ENCODE measurements around the gene BUD13. TPM values are rescaled to one million over a fixed set of nuclear protein-coding genes. Genes with fewer than 3 reads are reported as not detected.

BUD13 gene
- total and polyA plus RNA-seq, 9 of the 15 experiments (the other 6 are each of a cell fraction or from before 2014, with no cell fraction given) = 9.5 to 34.1 (median 27.1) TPM

DNA sequence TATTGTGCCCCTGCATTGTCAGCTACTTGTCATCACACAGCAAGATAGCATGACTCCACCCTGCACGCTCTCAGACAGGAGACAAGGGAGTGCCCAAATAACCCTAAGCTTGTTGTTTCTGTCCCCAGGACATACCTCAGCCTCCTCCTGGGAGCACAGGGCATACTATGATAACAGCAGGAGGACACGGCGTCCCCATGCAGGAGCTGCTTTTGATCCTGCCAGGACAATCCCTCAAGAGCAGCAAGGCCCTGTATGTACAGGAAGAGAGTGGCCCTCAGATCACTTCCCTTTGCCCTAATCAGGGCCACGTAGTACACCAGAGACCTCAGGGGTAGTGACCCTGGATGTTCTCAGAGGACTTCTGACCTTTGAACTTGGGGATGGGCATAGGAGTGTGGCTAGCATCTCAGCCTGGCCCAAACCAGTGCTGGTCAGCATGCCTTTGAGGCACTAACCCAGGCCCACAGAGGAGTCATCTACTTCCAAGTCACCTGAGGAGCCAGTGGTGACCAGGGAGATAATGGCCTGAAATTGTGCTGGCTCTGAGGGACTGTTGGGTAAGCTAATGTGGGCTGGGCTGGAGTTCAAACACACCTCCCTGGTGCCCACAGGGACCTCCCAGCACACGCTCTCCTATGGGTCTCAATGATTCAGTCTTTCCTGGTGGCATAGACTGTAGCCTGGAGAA, 41.1 kb upstream of the BUD13 start:
- H3K79me2 ChIP-seq (ENCODE audit: control insufficient read depth, insufficient read depth, low read length) = no peaks in the 10 kb centered on the region
- DNase-seq (ENCODE audit: extremely low read depth in 1 of 4, low spot score in 3 of 4) (no peak), FAIRE-seq (no peak), ATAC-seq (peak; percentile 53)
- no peaks in the 10 kb centered on the region for H3K9me3 ChIP-seq (replicated peaks; ENCODE audit: control insufficient read depth, insufficient read depth, low read depth, low read length)
- H3K4me3 ChIP-seq = no peak overlapping the region
- H4K20me1 ChIP-seq (replicated peaks; ENCODE audit: control insufficient read depth, insufficient read depth, low read length) = no peaks in the 10 kb centered on the region
- no peak overlapping the region for H3K27ac ChIP-seq (ENCODE audit: extremely low read depth, low read depth, low read length)
- no peaks in the 10 kb centered on the region for H3K36me3 ChIP-seq (ENCODE audit: control insufficient read depth, insufficient read depth, low read length)
- TF ChIP-seq CHD2 (IDR thresholded peaks at IDR 0.05; ENCODE audit: low read depth, low read length) = no peak
- TF ChIP-seq, protein P1, sequence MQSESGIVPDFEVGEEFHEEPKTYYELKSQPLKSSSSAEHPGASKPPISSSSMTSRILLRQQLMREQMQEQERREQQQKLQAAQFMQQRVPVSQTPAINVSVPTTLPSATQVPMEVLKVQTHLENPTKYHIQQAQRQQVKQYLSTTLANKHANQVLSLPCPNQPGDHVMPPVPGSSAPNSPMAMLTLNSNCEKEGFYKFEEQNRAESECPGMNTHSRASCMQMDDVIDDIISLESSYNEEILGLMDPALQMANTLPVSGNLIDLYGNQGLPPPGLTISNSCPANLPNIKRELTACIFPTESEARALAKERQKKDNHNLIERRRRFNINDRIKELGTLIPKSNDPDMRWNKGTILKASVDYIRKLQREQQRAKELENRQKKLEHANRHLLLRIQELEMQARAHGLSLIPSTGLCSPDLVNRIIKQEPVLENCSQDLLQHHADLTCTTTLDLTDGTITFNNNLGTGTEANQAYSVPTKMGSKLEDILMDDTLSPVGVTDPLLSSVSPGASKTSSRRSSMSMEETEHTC (IDR thresholded peaks at IDR 0.05) = no peak
- peak; percentile 60 for TF ChIP-seq NR2C1 (IDR thresholded peaks at IDR 0.05)
- peak; percentile 63 for TF ChIP-seq NR2C1 (tag; IDR thresholded peaks at IDR 0.05)
- 0 out of 2 replicates have a peak, but pooled peaks have one; percentile 1 for TF ChIP-seq CREM (IDR thresholded peaks at IDR 0.05; ENCODE audit: low read depth)
- TF ChIP-seq KAT8 (IDR thresholded peaks at IDR 0.05; ENCODE audit: low read depth) = no peak
- no peak for TF ChIP-seq ZNF41 (CRISPR knock-in tag; conservative IDR thresholded peaks at IDR 0.05)
- TF ChIP-seq ZNF174 (CRISPR knock-in tag; IDR thresholded peaks at IDR 0.05) = no peak
- TF ChIP-seq SRSF9 (IDR thresholded peaks at IDR 0.05; ENCODE audit: borderline replicate concordance, low read depth, low read length) = no peak
- no TSS peak for BruUV-seq (replicated peaks)
- whole genome bisulfite sequencing (ENCODE audit: insufficient coverage, low coverage, missing lambda C conversion rate) = 26% methylated on average over 5 of the region's 5 CpGs
- H2AFZ ChIP-seq (ENCODE audit: low read depth, low read length) = peak overlapping the region; percentile 59
- POLR2A ChIA-PET = interaction anchor here (0.6 to 1.2 kb wide), 3 partner anchors 9 to 81 kb away, joined by 3 to 4 read pairs (median 4); no protein-coding TSS in a partner anchor
- in situ Hi-C loops (cut with MboI) = no loop called here
- 0 out of 4 replicates have a peak overlapping the region, but pooled peaks of 1 of the 2 experiments have one; percentile 14 for H3K9ac ChIP-seq (ENCODE audit: insufficient read depth in 1 of 2, low read depth in 2 of 2, low read length in 2 of 2)
- intact Hi-C loops (cut with micrococcal nuclease) = no loop called here
- CTCF ChIA-PET (ENCODE audit: low intra/inter-chr PET ratio) = no interaction called here
- H3K27me3 ChIP-seq (ENCODE audit: control insufficient read depth in 2 of 2, insufficient read depth in 2 of 2, low read length in 2 of 2) = peaks cover 0 to under 1% of the 10 kb centered on the region in 2 experiments; a peak in 3 of 5 replicates
- H3K4me1 ChIP-seq (replicated peaks in 1 of 2; ENCODE audit: control insufficient read depth in 2 of 2, insufficient read depth in 2 of 2, low read length in 2 of 2) = peaks cover 3 to 7% of the 10 kb centered on the region in 2 experiments; a peak in 3 of 5 replicates
- no peaks in the 10 kb centered on the region for H3K9me1 ChIP-seq (ENCODE audit: control insufficient read depth, insufficient read depth, low read length)
- H3K4me2 ChIP-seq (ENCODE audit: insufficient read depth, low read length) = no peak overlapping the region; the same call in 1 of the 2 replicates
